Gastrocnemius medialis (tissue), 4 donors: Measurements from ENCODE around the gene SYT17.

Experiments used
- CTCF ChIP-seq, 5 experiments: fragments of 450-650 bp in 3 of 5; fragments of 200-600 bp in 2 of 5; sonication (generic) in 2 of 5; IDR thresholded peaks in 4 of 5; conservative IDR thresholded peaks in 1 of 5; 1 replicate in 4 of 5; 2 replicates in 1 of 5; pipeline ENCODE4 v1.5.1; 2016 to 2019; ENCODE audit warnings: antibody characterized with exemption in 5 of 5, mild to moderate bottlenecking in 3 of 5, moderate library complexity in 3 of 5
- POLR2A ChIP-seq, 2 donors: fragments of 450-650 bp; IDR thresholded peaks; one replicate each; pipeline ENCODE4 v1.6.1; 2017; ENCODE audit warnings: antibody characterized with exemption in 2 of 2, mild to moderate bottlenecking in 2 of 2, moderate library complexity in 2 of 2

GRCh38 chr16:19133600-19133999, 34.4 kb upstream of the SYT17 start:
- no peak for TF ChIP-seq CTCF (IDR thresholded peaks at IDR 0.05 in 4 of 5, conservative IDR thresholded peaks at IDR 0.05 in 1 of 5)
- no peak for TF ChIP-seq POLR2A (IDR thresholded peaks at IDR 0.05)
